Trophoblast cell (in vitro differentiated cells and primary cell): Measurements from ENCODE around the gene ATP6V1E1.

Experiments used
- DNase-seq, 2 donors: peaks; one replicate each; pipeline ENCODE4 v3.0.0-alpha.2; 2016
- H2AFZ ChIP-seq: 2 replicates; pipeline ENCODE4 v1.6.1; 2013; ENCODE audit warnings: low read length, moderate library complexity, mild to moderate bottlenecking; ENCODE audit not compliant: insufficient read depth, poor library complexity
- H2AK5ac ChIP-seq: 2 replicates; pipeline ENCODE4 v1.6.1; 2013; ENCODE audit warnings: mild to moderate bottlenecking, low read length
- H2BK120ac ChIP-seq: 2 replicates; pipeline ENCODE4 v1.6.1; 2013; ENCODE audit warnings: low read length, mild to moderate bottlenecking, moderate library complexity; ENCODE audit not compliant: insufficient read depth, poor library complexity
- H2BK12ac ChIP-seq: 2 replicates; pipeline ENCODE4 v1.6.1; 2013; ENCODE audit warnings: mild to moderate bottlenecking, low read length, moderate library complexity
- H2BK5ac ChIP-seq: 2 replicates; pipeline ENCODE4 v1.6.1; 2013; ENCODE audit warnings: low read length, low read depth, moderate library complexity, mild to moderate bottlenecking; ENCODE audit not compliant: poor library complexity
- H3K14ac ChIP-seq: 2 replicates; pipeline ENCODE4 v1.6.1; 2013; ENCODE audit warnings: mild to moderate bottlenecking, low read length
- H3K18ac ChIP-seq: 2 replicates; pipeline ENCODE4 v1.6.1; 2013; ENCODE audit warnings: mild to moderate bottlenecking, low read length
- H3K23ac ChIP-seq: 2 replicates; pipeline ENCODE4 v1.6.1; 2013; ENCODE audit warnings: low read length
- H3K27ac ChIP-seq: 2 replicates; pipeline ENCODE4 v1.5.1; 2013; ENCODE audit warnings: low read depth, mild to moderate bottlenecking, inconsistent platforms, low read length, moderate library complexity
- H3K27me3 ChIP-seq: 2 replicates; pipeline ENCODE4 v1.6.1; 2013; ENCODE audit warnings: inconsistent platforms, mild to moderate bottlenecking, low read length, moderate library complexity; ENCODE audit not compliant: insufficient read depth
- H3K36me3 ChIP-seq, 2 experiments: 1 replicate in 1 of 2; 2 replicates in 1 of 2; pipeline ENCODE4 v1.6.1; 2013; ENCODE audit warnings: low read length in 2 of 2, mild to moderate bottlenecking in 2 of 2, moderate library complexity in 1 of 2; ENCODE audit not compliant: insufficient read depth in 2 of 2, control insufficient read depth in 1 of 2
- H3K4ac ChIP-seq: 2 replicates; pipeline ENCODE4 v1.6.1; 2013; ENCODE audit warnings: low read depth, mild to moderate bottlenecking, low read length, moderate library complexity
- H3K4me1 ChIP-seq, 2 experiments: 1 replicate in 1 of 2; 2 replicates in 1 of 2; pipeline ENCODE4 v1.6.1; 2013; ENCODE audit warnings: low read length in 2 of 2, mild to moderate bottlenecking in 2 of 2, moderate library complexity in 1 of 2; ENCODE audit not compliant: insufficient read depth in 2 of 2, control insufficient read depth in 1 of 2
- H3K4me2 ChIP-seq: 2 replicates; pipeline ENCODE4 v1.6.1; 2013; ENCODE audit warnings: inconsistent platforms, mild to moderate bottlenecking, low read length, moderate library complexity
- H3K4me3 ChIP-seq: 2 replicates; pipeline ENCODE4 v1.5.1; 2013; ENCODE audit warnings: mild to moderate bottlenecking, low read depth, low read length, inconsistent platforms
- H3K79me1 ChIP-seq: one replicate; pipeline ENCODE4 v1.6.1; 2013; ENCODE audit warnings: low read length
- H3K79me2 ChIP-seq: 2 replicates; pipeline ENCODE4 v1.6.1; 2013; ENCODE audit warnings: low read length, mild to moderate bottlenecking; ENCODE audit not compliant: control insufficient read depth, insufficient read depth, poor library complexity
- H3K9ac ChIP-seq: 2 replicates; pipeline ENCODE4 v1.6.1; 2013; ENCODE audit warnings: mild to moderate bottlenecking, low read length
- H3K9me3 ChIP-seq: 2 replicates; pipeline ENCODE4 v1.6.1; 2013; ENCODE audit warnings: low read depth, mild to moderate bottlenecking, control low read depth, inconsistent platforms, low read length; ENCODE audit not compliant: insufficient read depth
- H4K12ac ChIP-seq: 2 replicates; pipeline ENCODE4 v1.6.1; 2013; ENCODE audit warnings: low read depth, mild to moderate bottlenecking, low read length, moderate library complexity
- H4K8ac ChIP-seq: 2 replicates; pipeline ENCODE4 v1.6.1; 2013; ENCODE audit warnings: low read depth, mild to moderate bottlenecking, low read length, moderate library complexity
- H4K91ac ChIP-seq: one replicate; pipeline ENCODE4 v1.6.1; 2013; ENCODE audit warnings: low read depth, mild to moderate bottlenecking, low read length, moderate library complexity
- WGBS: extraction: QIAGEN DNeasy Blood & Tissue Kit; methylation state at CpG from one replicate; pipeline ENCODE4 v1.1.7; 2013; ENCODE audit warnings: missing lambda C conversion rate; ENCODE audit not compliant: insufficient read length, insufficient coverage; ENCODE audit errors: extremely low coverage; 5-methylcytosine and 5-hydroxymethylcytosine counted together

Gene ATP6V1E1

GRCh38 chr22:17601031-17601430 lies 27.5 kb downstream of the ATP6V1E1 start:
- Histone ChIP-seq H3K27ac (peak overlapping the region; percentile 9), H3K9ac (no peak overlapping the region), H3K79me1 (no peaks in the 10 kb centered on the region), H3K18ac (no peak overlapping the region), H4K8ac (no peak overlapping the region), H3K4me2 (no peak overlapping the region), H3K23ac (no peak overlapping the region), H2BK120ac (no peak overlapping the region), H2AFZ (no peak overlapping the region), H3K79me2 (no peaks in the 10 kb centered on the region), H3K36me3 (peaks cover 23 to 28% of the 10 kb centered on the region in 2 experiments), H3K14ac (no peak overlapping the region), H2BK5ac (no peak overlapping the region), H4K91ac (no peak overlapping the region), H3K27me3 (no peaks in the 10 kb centered on the region), H3K4me1 (peaks cover 3 to 12% of the 10 kb centered on the region in 2 experiments), H2AK5ac (no peak overlapping the region), H3K4me3 (no peak overlapping the region), H4K12ac (no peak overlapping the region), H3K4ac (no peak overlapping the region), H2BK12ac (no peak overlapping the region), H3K9me3 (no peaks in the 10 kb centered on the region)
- no CpG with 5 or more reads among the region's 3 CpGs for WGBS
- peak; percentile 90 for DNase-seq

- no peaks in the 10 kb centered on the region for H3K79me1 ChIP-seq
- no peaks in the 10 kb centered on the region for H3K9me3 ChIP-seq
- H3K14ac ChIP-seq: no peak overlapping the region
- no peak overlapping the region for H3K4me3 ChIP-seq
- H3K27ac ChIP-seq: no peak overlapping the region
- H3K79me2 ChIP-seq: no peaks in the 10 kb centered on the region
- no peak overlapping the region for H3K4ac ChIP-seq
- H2AK5ac ChIP-seq: no peak overlapping the region
- no peak overlapping the region for H4K12ac ChIP-seq
- H3K18ac ChIP-seq: no peak overlapping the region
- H4K91ac ChIP-seq: no peak overlapping the region
- no peak overlapping the region for H2BK12ac ChIP-seq
- H3K4me2 ChIP-seq: no peak overlapping the region
- no CpG with 5 or more reads among the region's 4 CpGs for WGBS
- no peak overlapping the region for H2BK5ac ChIP-seq
- H3K23ac ChIP-seq: no peak overlapping the region
- no peak for DNase-seq
- no peak overlapping the region for H3K9ac ChIP-seq
- H2AFZ ChIP-seq: no peak overlapping the region
- H3K27me3 ChIP-seq: no peaks in the 10 kb centered on the region
- no peak overlapping the region for H2BK120ac ChIP-seq
- peaks cover 30 to 45% of the 10 kb centered on the region in 2 experiments for H3K36me3 ChIP-seq
- H4K8ac ChIP-seq: no peak overlapping the region
- H3K4me1 ChIP-seq: peaks cover 3 to 12% of the 10 kb centered on the region in 2 experiments
Observed at GRCh38 chr22:17598318-17598717, 30.2 kb downstream of the ATP6V1E1 start.

GRCh38 chr22:17597217-17597616 lies 31.3 kb downstream of the ATP6V1E1 start:
- H2BK12ac ChIP-seq: no peak overlapping the region
- no peak overlapping the region for H2AFZ ChIP-seq
- H3K4ac ChIP-seq: no peak overlapping the region
- H4K12ac ChIP-seq: no peak overlapping the region
- peaks cover 39 to 54% of the 10 kb centered on the region in 2 experiments for H3K36me3 ChIP-seq
- H3K18ac ChIP-seq: no peak overlapping the region
- H3K27ac ChIP-seq: no peak overlapping the region
- no peak overlapping the region for H3K4me2 ChIP-seq
- peaks cover 3 to 12% of the 10 kb centered on the region in 2 experiments for H3K4me1 ChIP-seq
- H3K9me3 ChIP-seq: no peaks in the 10 kb centered on the region
- peak in 1 of 2 donors; percentile 44 for DNase-seq
- no peak overlapping the region for H3K23ac ChIP-seq
- H2BK5ac ChIP-seq: no peak overlapping the region
- no peak overlapping the region for H3K9ac ChIP-seq
- no peaks in the 10 kb centered on the region for H3K79me1 ChIP-seq
- H2AK5ac ChIP-seq: no peak overlapping the region
- H3K14ac ChIP-seq: no peak overlapping the region
- no peaks in the 10 kb centered on the region for H3K79me2 ChIP-seq
- no peak overlapping the region for H2BK120ac ChIP-seq
- H3K27me3 ChIP-seq: no peaks in the 10 kb centered on the region
- H4K8ac ChIP-seq: no peak overlapping the region
- WGBS: no CpG with 5 or more reads among the region's 2 CpGs
- H4K91ac ChIP-seq: no peak overlapping the region
- H3K4me3 ChIP-seq: no peak overlapping the region

GRCh38 chr22:17596226-17596625 lies 32.3 kb downstream of the ATP6V1E1 start:
- Histone ChIP-seq H2BK12ac (no peak overlapping the region), H4K8ac (no peak overlapping the region), H3K79me1 (no peaks in the 10 kb centered on the region), H3K36me3 (peaks cover 46 to 62% of the 10 kb centered on the region in 2 experiments), H3K4ac (no peak overlapping the region), H4K12ac (no peak overlapping the region), H3K9me3 (no peaks in the 10 kb centered on the region), H4K91ac (no peak overlapping the region), H2BK120ac (no peak overlapping the region), H2BK5ac (no peak overlapping the region), H3K4me3 (no peak overlapping the region), H3K14ac (no peak overlapping the region), H3K27me3 (no peaks in the 10 kb centered on the region), H3K79me2 (no peaks in the 10 kb centered on the region), H3K23ac (no peak overlapping the region), H2AFZ (no peak overlapping the region), H2AK5ac (no peak overlapping the region), H3K4me2 (no peak overlapping the region), H3K18ac (no peak overlapping the region), H3K9ac (no peak overlapping the region), H3K4me1 (peaks cover 2 to 9% of the 10 kb centered on the region in 2 experiments), H3K27ac (no peak overlapping the region)
- no CpG with 5 or more reads among the region's 6 CpGs for WGBS
- no peak for DNase-seq
